Measurements from ENCODE around the gene ADAM12. TPM values are rescaled to one million over a fixed set of nuclear protein-coding genes. Genes with fewer than 3 reads are reported as not detected.

Gene ADAM12
- total and polyA plus RNA-seq, 8 donors: 0.03 to 3.7 (median 0.15) TPM

DNA sequence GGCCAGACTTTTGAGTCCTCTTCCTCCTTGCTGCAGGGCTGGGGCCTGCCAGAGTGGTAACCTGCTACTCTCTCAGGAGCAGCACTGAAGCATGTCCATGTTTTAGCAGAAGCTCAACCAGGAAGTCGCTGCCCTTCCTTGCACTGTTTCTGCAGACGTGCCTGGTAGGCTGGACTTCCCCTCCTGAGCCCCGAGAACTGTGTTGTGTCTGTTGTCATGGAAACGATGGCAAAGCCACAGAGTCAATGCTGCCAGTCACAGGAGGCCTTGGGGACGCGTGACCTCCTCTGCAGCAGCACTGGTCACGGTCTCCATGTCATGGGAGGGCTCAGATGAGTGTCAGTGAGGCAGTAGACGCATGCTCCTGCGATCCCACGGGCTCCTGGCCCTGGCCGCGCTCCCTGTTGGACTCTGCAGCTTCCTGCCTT is 346.5 kb downstream of the ADAM12 start:
- no peaks in the 10 kb centered on the region for H3K36me3 ChIP-seq
- H3K27ac ChIP-seq: peak overlapping the region in 3 of 4 donors; percentile 46 to 80 (median 62)
- H3K9me3 ChIP-seq: no peaks in the 10 kb centered on the region
- WGBS, 2 donors: 9 to 10% methylated on average over 12 of the region's 12 CpGs
- H3K4me3 ChIP-seq: no peak overlapping the region
- DNase-seq: peak; percentile 70 to 91 (median 76)
- FAIRE-seq: no peak
- peak; percentile 96 to 98 (median 96) for ATAC-seq
- intact Hi-C loops (cut with DNase I): no loop called here
- H3K4me1 ChIP-seq: peaks cover 0 to 5% (median 0%) of the 10 kb centered on the region in 3 donors
- H3K27me3 ChIP-seq: no peaks in the 10 kb centered on the region
- TF ChIP-seq CTCF (IDR thresholded peaks at IDR 0.05): no peak

DNA sequence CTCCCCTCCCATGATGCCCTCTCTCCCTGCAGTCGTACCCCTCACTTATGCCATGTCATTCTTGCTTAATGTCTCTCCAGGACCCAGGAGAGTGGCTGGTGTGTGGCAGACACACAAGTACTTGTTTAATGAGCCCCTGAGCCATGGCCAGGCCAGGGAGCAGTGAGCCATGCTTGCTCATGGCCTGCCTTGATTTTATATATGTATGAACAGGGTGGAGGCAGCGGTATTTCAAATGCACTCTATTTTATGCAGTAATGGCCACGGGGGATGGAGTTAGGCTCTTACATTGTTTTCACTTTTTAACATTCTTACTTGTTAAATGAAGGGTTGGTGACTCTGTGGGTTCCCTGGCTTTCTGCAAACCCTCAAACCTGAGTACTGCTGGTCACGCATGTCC is 347.2 kb downstream of the ADAM12 start:
- peak overlapping the region in 2 of 4 donors; percentile 62 to 80 for H3K27ac ChIP-seq
- DNase-seq: no peak

GRCh38 chr10:126037946-126038345 is 350.3 kb downstream of the ADAM12 start:
- Histone ChIP-seq H3K9me3 (no peaks in the 10 kb centered on the region), H3K27me3 (no peaks in the 10 kb centered on the region), H3K27ac (no peak overlapping the region), H3K36me3 (no peaks in the 10 kb centered on the region), H3K4me3 (no peak overlapping the region), H3K4me1 (peaks cover 0 to 5% (median 0%) of the 10 kb centered on the region in 3 donors)
- no peak for ATAC-seq
- no peak for FAIRE-seq
- 75% methylated on average over 10 of the region's 10 CpGs for WGBS, 2 donors
- no peak for DNase-seq
- no peak for TF ChIP-seq CTCF (IDR thresholded peaks at IDR 0.05)
- intact Hi-C loops (cut with DNase I): no loop called here

More for the DNA sequence above, 347.2 kb downstream of the ADAM12 start:
- Histone ChIP-seq H3K4me3 (no peak overlapping the region), H3K4me1 (peaks cover 0 to 5% (median 0%) of the 10 kb centered on the region in 3 donors), H3K36me3 (no peaks in the 10 kb centered on the region), H3K9me3 (no peaks in the 10 kb centered on the region), H3K27me3 (no peaks in the 10 kb centered on the region)
- FAIRE-seq (no peak), ATAC-seq (no peak)
- WGBS, 2 donors: 91 to 94% methylated on average over 4 of the region's 4 CpGs
- intact Hi-C loops (cut with DNase I): no loop called here
- TF ChIP-seq CTCF (IDR thresholded peaks at IDR 0.05): no peak

- intact Hi-C loops (cut with DNase I): no loop called here
- 77 to 82% methylated on average over 5 of the region's 5 CpGs for WGBS, 2 donors
- H3K4me3 ChIP-seq: no peak overlapping the region
- ATAC-seq (no peak), DNase-seq (no peak), FAIRE-seq (no peak)
- H3K36me3 ChIP-seq: no peaks in the 10 kb centered on the region
- H3K4me1 ChIP-seq: peaks cover 0 to 3% (median 0%) of the 10 kb centered on the region in 3 donors
- no peak for TF ChIP-seq CTCF (IDR thresholded peaks at IDR 0.05)
- no peaks in the 10 kb centered on the region for H3K9me3 ChIP-seq
- no peak overlapping the region for H3K27ac ChIP-seq
- no peaks in the 10 kb centered on the region for H3K27me3 ChIP-seq
Measured at GRCh38 chr10:126036515-126036914, 351.8 kb downstream of the ADAM12 start.

DNA sequence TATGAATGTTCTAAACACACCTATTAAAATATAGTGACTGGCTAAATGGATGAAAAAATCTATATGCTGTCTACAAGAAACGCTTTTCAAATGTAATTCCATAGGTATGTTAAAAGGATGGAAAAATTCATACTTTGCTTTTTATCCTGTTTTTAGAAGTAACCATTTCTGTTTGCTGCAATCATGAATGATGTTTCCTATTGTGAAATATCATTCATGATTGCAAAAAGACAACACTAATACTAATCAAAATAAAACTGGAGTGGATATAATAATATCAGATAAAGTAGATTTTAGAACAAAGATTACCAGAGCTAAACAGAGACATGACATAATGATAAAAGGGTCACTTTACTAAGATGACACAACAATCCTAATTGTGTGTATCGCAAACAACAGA is 353.7 kb downstream of the ADAM12 start:
- intact Hi-C loops (cut with DNase I): no loop called here

More for the DNA sequence above, 353.7 kb downstream of the ADAM12 start:
- DNase-seq (no peak), FAIRE-seq (no peak), ATAC-seq (no peak)
- H3K4me1 ChIP-seq: no peaks in the 10 kb centered on the region
- TF ChIP-seq CTCF (IDR thresholded peaks at IDR 0.05): no peak
- WGBS, 2 donors: 90 to 91% methylated on average over 2 of the region's 2 CpGs
- no peak overlapping the region for H3K4me3 ChIP-seq
- no peaks in the 10 kb centered on the region for H3K9me3 ChIP-seq
- no peak overlapping the region for H3K27ac ChIP-seq
- H3K27me3 ChIP-seq: no peaks in the 10 kb centered on the region
- no peaks in the 10 kb centered on the region for H3K36me3 ChIP-seq
